GM18505 (cell line): Measurements from ENCODE around the gene TMPRSS7.

Experiments
- ATAC-seq: cut with Tn5 transposase; IDR thresholded peaks from one replicate; pipeline ENCODE4 v1.9.1; 2021; ENCODE audit not compliant: unreplicated experiment
- POLR2A ChIP-seq: IDR thresholded peaks from 4 replicates; pipeline ENCODE4 v1.6.1; 2011; ENCODE audit warnings: borderline replicate concordance; ENCODE audit not compliant: insufficient read depth, insufficient read length; ENCODE audit errors: extremely low read depth

Gene TMPRSS7

GRCh38 chr3:112116748-112117186 is 82.2 kb downstream of the TMPRSS7 start:
- no peak for ATAC-seq

GRCh38 chr3:112117415-112117814 is 82.9 kb downstream of the TMPRSS7 start:
- ATAC-seq, result no peak
- no peak for TF ChIP-seq POLR2A

More at GRCh38 chr3:112116748-112117186, 82.2 kb downstream of the TMPRSS7 start:
- peak; percentile 34 for TF ChIP-seq POLR2A

- TF ChIP-seq POLR2A, result no peak
- ATAC-seq, result no peak
Measured at GRCh38 chr3:112117841-112118571, 83.5 kb downstream of the TMPRSS7 start.

GRCh38 chr3:112119962-112120836 is 85.7 kb downstream of the TMPRSS7 start:
- ATAC-seq, result no peak
- no peak for TF ChIP-seq POLR2A

- no peak for ATAC-seq
- no peak for TF ChIP-seq POLR2A
Measured at GRCh38 chr3:112121577-112122547, 87.3 kb downstream of the TMPRSS7 start.

GRCh38 chr3:112122870-112123269 is 88.3 kb downstream of the TMPRSS7 start:
- TF ChIP-seq POLR2A, result no peak
- ATAC-seq, result no peak

GRCh38 chr3:112123548-112123947 is 89.0 kb downstream of the TMPRSS7 start:
- no peak for ATAC-seq
- no peak for TF ChIP-seq POLR2A

- TF ChIP-seq POLR2A, result no peak
- no peak for ATAC-seq
Measured at GRCh38 chr3:112124907-112125607, 90.5 kb downstream of the TMPRSS7 start.

GRCh38 chr3:112126511-112126911 is 92.0 kb downstream of the TMPRSS7 start:
- no peak for TF ChIP-seq POLR2A

GRCh38 chr3:112127522-112128494 is 93.3 kb downstream of the TMPRSS7 start:
- no peak for ATAC-seq
- no peak for TF ChIP-seq POLR2A

More at GRCh38 chr3:112126511-112126911, 92.0 kb downstream of the TMPRSS7 start:
- no peak for ATAC-seq

- no peak for TF ChIP-seq POLR2A
- ATAC-seq, result peak; percentile 55
Measured at GRCh38 chr3:112128843-112129727, 94.5 kb downstream of the TMPRSS7 start.
